Prostate gland (tissue), 2 donors: ENCODE results near the gene CD248. TPM values are rescaled to one million over a fixed set of nuclear protein-coding genes. Genes with fewer than 3 reads are reported as not detected.

Experiments
- DNase-seq: peaks from one replicate; pipeline ENCODE4 v3.0.0-alpha.2; 2019; ENCODE audit warnings: low spot score
- H3K27ac ChIP-seq, 2 donors: fragments of 200-600 bp; sonication (generic); 2 replicates each; pipeline ENCODE4 v1.5.1; 2017 to 2019
- H3K27me3 ChIP-seq: fragments of 200-600 bp; sonication (generic); replicated peaks from 2 replicates; pipeline ENCODE4 v1.5.1; 2019; ENCODE audit not compliant: insufficient read depth
- H3K36me3 ChIP-seq, 2 donors: fragments of 200-600 bp; sonication (generic); 1 replicate in 1 of 2; 2 replicates in 1 of 2; pipeline versions ENCODE4 v1.5.1 to v1.8.1; 2017 to 2019
- H3K4me1 ChIP-seq: fragments of 200-600 bp; sonication (generic); replicated peaks from 2 replicates; pipeline ENCODE4 v1.5.1; 2019
- H3K4me3 ChIP-seq, 2 donors: fragments of 200-600 bp; sonication (generic); 2 replicates each; pipeline ENCODE4 v1.5.1; 2017 to 2019
- H3K9me3 ChIP-seq: fragments of 200-600 bp; sonication (generic); 2 replicates; pipeline ENCODE4 v1.5.1; 2017
- POLR2A ChIP-seq: fragments of 450-650 bp; IDR thresholded peaks from one replicate; pipeline ENCODE4 v1.6.1; 2016; ENCODE audit warnings: antibody characterized with exemption, mild to moderate bottlenecking
- POLR2AphosphoS5 ChIP-seq: sonication (generic); formaldehyde crosslinking; IDR thresholded peaks from one replicate; pipeline ENCODE4 v1.6.1; 2017; ENCODE audit warnings: antibody characterized with exemption
- WGBS: methylation state at CpG from one replicate; pipeline ENCODE4 v1.1.5; 2018; 5-methylcytosine and 5-hydroxymethylcytosine counted together
- intact Hi-C: fragments of 100-400 bp; cut with DNase I; formaldehyde crosslinking; loops from one replicate; pipeline ENCODE4 v1.14.2; 2022
- total RNA-seq, 2 donors: library from RNA; depleted of rRNA; stranded (reverse); fragments of >200 nt; gene quantifications; one replicate each; pipeline ENCODE4 v1.1.0, GENCODE V29; 2016
- TF ChIP-seq, protein P1 (sequence below), 4 experiments: fragments of 200-600 bp in 2 of 4; fragments of 450-650 bp in 2 of 4; sonication (generic) in 2 of 4; IDR thresholded peaks; 1 replicate in 3 of 4; 2 replicates in 1 of 4; pipeline ENCODE4 v1.5.1; 2016 to 2019; ENCODE audit warnings: antibody characterized with exemption in 4 of 4, mild to moderate bottlenecking in 2 of 4, moderate library complexity in 2 of 4

CD248 gene
- total RNA-seq, 2 donors from 2014 or later = 1.9 to 7.3 TPM

DNA sequence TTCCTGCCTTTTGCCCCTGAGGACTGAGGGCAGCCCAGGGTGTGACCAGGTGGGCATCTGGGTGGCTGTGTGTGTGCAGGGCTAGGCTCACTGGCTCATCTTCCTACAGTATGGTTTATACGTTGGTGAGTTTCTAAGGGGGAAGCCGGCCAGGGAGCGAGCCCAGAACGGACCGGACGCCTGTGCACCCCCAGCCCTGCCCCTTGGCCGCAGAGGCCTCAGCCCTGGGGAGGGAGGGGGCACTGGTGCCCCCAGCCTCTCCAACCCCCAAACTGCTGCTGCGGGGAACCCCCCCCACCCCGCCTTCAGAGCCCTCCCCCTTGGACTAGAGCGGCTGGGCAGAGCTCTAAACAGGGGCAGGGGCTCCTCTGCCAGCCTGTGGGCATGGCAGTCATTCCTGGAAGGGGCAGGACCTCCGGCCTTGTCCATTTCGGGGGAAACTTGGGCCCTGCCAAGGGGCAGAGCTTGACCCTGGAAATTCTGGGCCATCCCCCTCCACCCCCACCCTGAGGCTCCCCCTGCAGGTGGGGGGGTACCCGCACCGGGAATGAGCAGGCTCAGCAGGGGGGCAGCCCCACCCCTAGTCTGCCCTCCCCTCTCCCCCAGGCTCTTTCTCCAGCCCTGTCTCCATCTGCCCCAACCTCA lies 33.3 kb downstream of the CD248 start:
- intact Hi-C loops = loop anchor here (2.0 kb wide), 1 partner anchor 61 kb away; no protein-coding TSS in a partner anchor
- H3K4me1 ChIP-seq = peaks cover 7% of the 10 kb centered on the region
- no peaks in the 10 kb centered on the region for H3K27me3 ChIP-seq
- WGBS = 67% methylated on average over 12 of the region's 14 CpGs
- no peak overlapping the region for H3K4me3 ChIP-seq
- no peaks in the 10 kb centered on the region for H3K36me3 ChIP-seq
- DNase-seq = no peak
- TF ChIP-seq, protein P1, sequence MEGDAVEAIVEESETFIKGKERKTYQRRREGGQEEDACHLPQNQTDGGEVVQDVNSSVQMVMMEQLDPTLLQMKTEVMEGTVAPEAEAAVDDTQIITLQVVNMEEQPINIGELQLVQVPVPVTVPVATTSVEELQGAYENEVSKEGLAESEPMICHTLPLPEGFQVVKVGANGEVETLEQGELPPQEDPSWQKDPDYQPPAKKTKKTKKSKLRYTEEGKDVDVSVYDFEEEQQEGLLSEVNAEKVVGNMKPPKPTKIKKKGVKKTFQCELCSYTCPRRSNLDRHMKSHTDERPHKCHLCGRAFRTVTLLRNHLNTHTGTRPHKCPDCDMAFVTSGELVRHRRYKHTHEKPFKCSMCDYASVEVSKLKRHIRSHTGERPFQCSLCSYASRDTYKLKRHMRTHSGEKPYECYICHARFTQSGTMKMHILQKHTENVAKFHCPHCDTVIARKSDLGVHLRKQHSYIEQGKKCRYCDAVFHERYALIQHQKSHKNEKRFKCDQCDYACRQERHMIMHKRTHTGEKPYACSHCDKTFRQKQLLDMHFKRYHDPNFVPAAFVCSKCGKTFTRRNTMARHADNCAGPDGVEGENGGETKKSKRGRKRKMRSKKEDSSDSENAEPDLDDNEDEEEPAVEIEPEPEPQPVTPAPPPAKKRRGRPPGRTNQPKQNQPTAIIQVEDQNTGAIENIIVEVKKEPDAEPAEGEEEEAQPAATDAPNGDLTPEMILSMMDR (IDR thresholded peaks at IDR 0.05) = no peak
- TF ChIP-seq POLR2A (no peak), POLR2AphosphoS5 (no peak)
- H3K27ac ChIP-seq = no peak overlapping the region
- no peaks in the 10 kb centered on the region for H3K9me3 ChIP-seq

DNA sequence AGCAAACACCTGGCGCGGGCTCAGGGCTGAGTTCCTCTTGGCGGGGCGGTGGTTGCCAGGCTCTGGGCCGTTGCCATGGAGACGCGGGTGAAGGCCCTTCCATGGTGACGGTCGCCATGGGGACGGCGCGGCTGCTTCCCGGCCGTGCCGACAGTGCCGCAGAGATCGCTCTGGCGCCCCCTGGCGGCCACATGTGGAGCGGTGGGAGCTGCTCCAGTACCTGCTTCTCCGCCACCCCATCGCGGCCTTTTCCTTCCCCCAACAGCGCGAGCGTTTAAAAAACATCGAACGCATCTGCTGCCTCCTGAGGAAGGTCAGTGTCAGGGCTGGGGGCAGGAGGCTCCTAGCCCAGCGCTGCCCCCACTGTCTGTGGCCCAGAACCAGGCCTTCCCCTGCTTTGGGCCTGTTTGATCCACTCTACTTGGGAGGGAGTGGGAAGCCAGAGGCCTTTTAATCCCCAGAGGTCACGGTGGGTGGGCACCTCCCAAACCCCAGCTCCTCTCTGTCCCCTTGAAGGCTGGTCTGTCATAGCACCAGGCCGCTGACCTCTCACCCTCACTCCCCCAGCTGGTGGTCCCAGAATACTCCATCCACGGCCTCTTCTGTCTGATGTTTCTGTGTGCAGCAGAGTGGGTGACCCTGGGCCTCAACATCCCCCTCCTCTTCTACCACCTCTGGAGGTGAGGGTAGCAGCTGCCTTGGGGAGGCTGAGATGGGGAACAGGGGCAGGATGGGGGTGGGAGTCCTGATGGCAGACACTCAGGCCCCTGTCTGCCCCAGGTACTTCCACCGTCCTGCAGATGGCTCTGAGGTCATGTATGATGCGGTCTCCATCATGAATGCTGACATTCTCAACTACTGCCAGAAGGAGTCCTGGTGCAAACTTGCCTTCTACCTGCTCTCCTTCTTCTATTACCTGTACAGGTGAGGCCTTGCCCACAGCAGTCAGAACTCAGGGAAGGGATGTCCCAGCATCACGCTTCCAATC lies 34.1 kb downstream of the CD248 start:
- TF ChIP-seq POLR2AphosphoS5 = peak; percentile 80
- TF ChIP-seq, protein P1 (IDR thresholded peaks at IDR 0.05) = peak; percentile 96 to 99 (median 98)
- TF ChIP-seq POLR2A = no peak
- peak; percentile 97 for DNase-seq
- Histone ChIP-seq H3K9me3 (no peaks in the 10 kb centered on the region), H3K27me3 (no peaks in the 10 kb centered on the region), H3K36me3 (no peaks in the 10 kb centered on the region), H3K4me3 (no peak overlapping the region), H3K4me1 (peaks cover 2% of the 10 kb centered on the region), H3K27ac (no peak overlapping the region)
- WGBS = 16% methylated on average over 30 of the region's 35 CpGs
- intact Hi-C loops = loop anchor here (2.0 kb wide), 1 partner anchor 60 kb away; no protein-coding TSS in a partner anchor

DNA sequence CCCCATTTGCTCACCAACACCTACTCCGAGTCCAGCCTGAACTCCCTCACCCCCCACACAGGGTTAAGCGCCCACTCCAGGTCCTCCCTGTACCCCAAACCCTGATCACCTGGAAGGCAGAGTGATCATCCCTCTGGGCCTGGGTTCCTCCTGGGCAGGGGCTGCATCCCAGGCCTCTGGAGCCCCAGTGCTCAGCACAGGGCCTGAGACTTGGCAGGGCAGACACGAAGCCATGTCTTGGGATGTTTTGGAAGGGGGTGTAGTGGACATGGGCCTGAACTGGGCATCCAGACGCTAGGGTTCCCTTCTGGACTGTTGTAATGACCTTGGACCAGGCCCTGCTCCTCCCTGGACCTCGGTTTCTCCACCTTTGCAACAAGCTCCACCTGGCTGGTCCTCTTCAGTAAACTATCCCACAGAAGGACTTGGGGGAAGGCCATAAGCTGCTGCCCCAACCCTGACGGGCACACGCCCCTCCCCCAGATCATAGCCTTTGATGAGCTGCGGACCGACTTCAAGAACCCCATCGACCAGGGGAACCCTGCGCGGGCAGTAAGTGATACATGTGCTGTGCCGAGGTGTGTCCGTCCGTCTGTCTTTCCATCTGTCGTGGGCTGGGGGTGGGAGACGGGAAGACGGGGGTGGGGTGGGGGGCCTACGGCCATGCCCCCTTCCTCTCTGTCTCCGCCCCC lies 34.9 kb downstream of the CD248 start:
- WGBS = 40% methylated on average over 12 of the region's 20 CpGs
- no peak overlapping the region for H3K4me3 ChIP-seq
- no peaks in the 10 kb centered on the region for H3K9me3 ChIP-seq

DNA sequence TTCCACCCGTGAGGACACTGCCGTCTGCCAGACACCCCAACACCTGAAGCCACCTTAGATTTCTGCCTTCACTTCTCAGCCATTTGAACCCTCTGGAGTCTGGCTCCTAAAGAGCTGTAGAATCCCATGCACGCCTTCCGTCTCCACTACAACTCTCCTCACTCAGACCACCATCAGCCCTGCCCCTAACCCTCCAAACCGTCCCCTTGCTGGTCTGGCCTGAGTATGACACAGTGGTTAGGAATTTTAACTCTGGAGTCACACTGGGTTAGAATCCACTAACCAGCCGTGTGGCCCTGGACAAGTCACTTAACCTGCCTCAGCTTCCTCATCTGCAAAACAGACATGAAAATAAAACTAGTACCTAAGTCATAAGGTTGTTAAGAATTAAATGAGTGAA lies 35.8 kb downstream of the CD248 start:
- no peak overlapping the region for H3K27ac ChIP-seq
- peaks cover 4% of the 10 kb centered on the region for H3K4me1 ChIP-seq
- no peaks in the 10 kb centered on the region for H3K36me3 ChIP-seq
- TF ChIP-seq, protein P1 (IDR thresholded peaks at IDR 0.05) = no peak
- TF ChIP-seq POLR2A (no peak), POLR2AphosphoS5 (no peak)
- WGBS = 90% methylated on average over 6 of the region's 6 CpGs
- no peaks in the 10 kb centered on the region for H3K9me3 ChIP-seq
- H3K4me3 ChIP-seq = no peak overlapping the region
- H3K27me3 ChIP-seq = no peaks in the 10 kb centered on the region
- no peak for DNase-seq
- intact Hi-C loops = no loop called here

More for the DNA sequence above, 34.9 kb downstream of the CD248 start:
- intact Hi-C loops = loop anchor here (2.0 kb wide), 1 partner anchor 59 kb away; no protein-coding TSS in a partner anchor
- H3K27me3 ChIP-seq = no peaks in the 10 kb centered on the region
- no peak overlapping the region for H3K27ac ChIP-seq
- TF ChIP-seq POLR2AphosphoS5 (no peak), POLR2A (no peak)
- TF ChIP-seq, protein P1 (IDR thresholded peaks at IDR 0.05) = no peak
- H3K4me1 ChIP-seq = peaks cover 4% of the 10 kb centered on the region
- no peak for DNase-seq
- no peaks in the 10 kb centered on the region for H3K36me3 ChIP-seq
